Coronary artery (tissue), 2 donors: ENCODE results near the gene TMEM273.

Source experiments
- DNase-seq: peaks from one replicate; pipeline ENCODE4 v3.0.0-alpha.2; 2017; ENCODE audit warnings: low spot score
- H3K27ac ChIP-seq, 2 donors: fragments of 200-600 bp; sonication (generic); one replicate each; pipeline ENCODE4 v1.5.1; 2016 to 2019
- H3K4me3 ChIP-seq: fragments of 200-600 bp; sonication (generic); 2 replicates; pipeline ENCODE4 v1.5.1; 2016; ENCODE audit warnings: mild to moderate bottlenecking, moderate library complexity
- CTCF ChIP-seq: fragments of 200-600 bp; sonication (generic); IDR thresholded peaks from one replicate; pipeline ENCODE4 v1.5.1; 2019; ENCODE audit warnings: antibody characterized with exemption

Gene TMEM273

GRCh38 chr10:49112098-49112497, 76.1 kb downstream of the TMEM273 start:
- peak; percentile 49 for DNase-seq
- Histone ChIP-seq H3K4me3 (no peak overlapping the region), H3K27ac (peak overlapping the region in 1 of 2 donors; percentile 97)
- TF ChIP-seq CTCF = no peak

- H3K27ac ChIP-seq = peak overlapping the region in 1 of 2 donors; percentile 97
- no peak for TF ChIP-seq CTCF
- no peak overlapping the region for H3K4me3 ChIP-seq
- DNase-seq = no peak
Measured at GRCh38 chr10:49111320-49111698, 76.9 kb downstream of the TMEM273 start.

DNA sequence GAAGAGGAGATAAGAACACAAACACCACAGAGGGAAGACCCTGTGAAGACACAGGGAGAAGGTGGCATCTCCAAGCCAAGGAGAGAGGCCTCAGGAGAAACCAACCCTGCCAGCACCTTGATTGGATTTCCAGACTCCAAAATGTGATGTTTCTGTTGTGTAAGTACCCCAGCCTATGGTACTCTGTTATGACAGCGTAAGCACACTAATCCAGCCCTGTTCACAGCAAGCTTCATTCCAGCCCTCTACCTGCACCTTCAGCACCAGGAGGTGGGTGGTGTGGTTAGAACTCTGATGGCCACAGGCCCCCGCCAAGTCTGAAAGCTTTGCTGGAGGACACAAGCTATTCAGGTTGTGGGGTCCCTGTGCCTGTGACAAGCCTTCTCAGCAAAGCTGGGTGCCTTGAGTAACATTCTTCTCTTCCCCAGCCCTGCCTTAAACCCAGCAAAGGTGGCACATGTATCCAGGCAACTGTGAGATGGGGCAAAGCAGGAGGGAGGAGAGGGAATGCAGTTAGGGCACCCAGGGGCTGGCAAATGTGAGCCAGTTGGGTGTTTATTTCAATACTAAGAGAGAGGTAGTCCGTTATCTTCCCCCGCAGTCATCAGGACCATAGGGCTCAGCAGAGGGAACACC, 77.4 kb downstream of the TMEM273 start:
- H3K27ac ChIP-seq = peak overlapping the region; percentile 61 to 97
- no peak for DNase-seq
- H3K4me3 ChIP-seq = peak overlapping the region; percentile 30
- no peak for TF ChIP-seq CTCF

- TF ChIP-seq CTCF = no peak
- peak overlapping the region; percentile 30 for H3K4me3 ChIP-seq
- peak overlapping the region; percentile 61 to 97 for H3K27ac ChIP-seq
- no peak for DNase-seq
Measured at GRCh38 chr10:49109669-49110340, 78.4 kb downstream of the TMEM273 start.

DNA sequence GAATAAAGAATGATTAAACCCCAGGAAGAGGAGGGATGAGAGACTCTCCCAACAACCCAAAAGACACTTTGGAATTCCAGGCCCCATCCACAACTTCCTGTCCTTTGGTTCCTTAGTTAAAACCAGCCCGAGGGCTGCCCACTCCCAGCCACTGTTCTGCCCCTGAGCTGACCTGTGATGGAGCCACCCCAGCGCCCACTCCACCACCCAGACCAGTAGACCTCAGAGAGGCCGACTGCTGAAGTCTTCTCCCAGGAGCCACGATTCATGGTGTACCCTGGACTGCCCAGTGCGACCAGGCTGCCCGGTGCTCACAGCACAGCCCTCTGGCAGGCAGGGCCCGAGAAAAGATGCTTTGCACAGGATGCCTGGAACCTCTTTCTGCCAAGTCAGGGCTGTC, 79.5 kb downstream of the TMEM273 start:
- peak overlapping the region; percentile 76 to 97 for H3K27ac ChIP-seq
- TF ChIP-seq CTCF = no peak
- DNase-seq = no peak
- H3K4me3 ChIP-seq = no peak overlapping the region

DNA sequence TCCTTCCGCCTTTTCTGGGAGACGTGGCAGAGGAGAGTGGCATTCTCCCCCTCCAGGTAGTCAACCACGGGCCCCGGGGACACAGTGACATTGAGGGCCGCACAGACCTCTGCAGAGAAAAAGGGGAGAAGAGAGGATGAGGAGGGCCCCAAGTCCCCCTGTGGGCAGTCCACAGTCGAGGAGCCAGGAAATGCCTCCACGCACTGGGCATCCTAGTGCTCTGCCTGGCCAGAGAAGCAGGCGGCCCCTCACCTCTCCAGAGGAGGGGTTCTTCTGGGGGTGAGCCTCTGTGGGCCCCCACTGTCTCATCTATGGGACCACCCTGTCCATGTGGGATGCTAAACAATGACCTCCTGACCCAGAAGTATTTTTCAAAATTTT, 80.3 kb downstream of the TMEM273 start:
- no peak for DNase-seq
- H3K27ac ChIP-seq = peak overlapping the region; percentile 76 to 97
- no peak for TF ChIP-seq CTCF

More for the DNA sequence above, 80.3 kb downstream of the TMEM273 start:
- H3K4me3 ChIP-seq = no peak overlapping the region
